Measurements from ENCODE around the gene ZG16B.

DNA sequence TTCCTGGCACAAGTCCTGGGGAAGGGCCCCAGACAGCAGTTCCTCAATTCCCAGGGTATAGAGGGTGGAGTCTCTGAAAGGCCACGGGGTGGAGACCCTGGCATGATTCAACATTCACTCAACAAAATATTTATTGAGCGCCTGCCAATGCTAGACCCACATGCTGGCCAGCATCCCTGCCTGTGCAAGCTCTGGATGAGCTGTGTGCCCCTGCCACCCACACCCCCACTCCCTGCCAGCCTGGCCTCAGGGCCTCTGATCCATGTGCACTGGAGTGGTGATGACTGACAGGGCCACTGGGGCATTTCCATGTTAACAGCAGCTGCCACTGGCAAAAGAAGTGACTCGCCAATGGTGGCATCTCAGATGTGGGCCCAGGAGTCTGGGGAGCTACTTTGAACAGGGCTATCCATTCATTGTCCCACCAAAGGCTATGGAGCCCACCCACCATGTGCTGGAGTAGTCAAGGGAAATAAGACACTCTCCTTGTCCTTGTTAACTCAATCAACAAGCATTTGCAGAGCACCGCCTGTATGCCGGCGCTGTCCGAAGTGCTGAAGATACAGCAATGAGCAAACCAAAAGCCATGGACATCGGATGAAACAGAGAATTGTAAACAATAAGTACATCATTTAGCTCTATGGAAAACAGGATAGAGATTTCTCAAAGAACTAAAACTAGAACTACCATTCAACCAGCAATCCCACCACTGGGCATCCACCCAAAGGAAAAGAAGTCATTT is 30.9 kb downstream of the ZG16B start:
- TF ChIP-seq CTCF (IDR thresholded peaks at IDR 0.05), result no peak
- no peak for TF ChIP-seq POLR2A (IDR thresholded peaks at IDR 0.05)
